Keratinocyte (primary cell): Measurements from ENCODE around the gene MTMR1. TPM values are rescaled to one million over a fixed set of nuclear protein-coding genes. Genes with fewer than 3 reads are reported as not detected.

Source experiments
- DNase-seq: peaks from one replicate; pipeline ENCODE4 v3.0.0-alpha.2; 2011; ENCODE audit warnings: low read depth, missing footprints, low spot score
- FAIRE-seq: peaks from 2 replicates; lab custom pipeline; 2011; peaks lifted over from hg19 to GRCh38; lab: Jason Lieb, UNC
- H2AFZ ChIP-seq: 2 replicates; pipeline ENCODE4 v1.6.0; 2012; ENCODE audit warnings: low read length, control low read depth, inconsistent platforms; ENCODE audit not compliant: control insufficient read depth
- H3K27ac ChIP-seq: 2 replicates; pipeline ENCODE4 v1.5.1; 2011; ENCODE audit warnings: low read length; ENCODE audit not compliant: control insufficient read depth, insufficient read depth
- H3K27me3 ChIP-seq: 3 replicates; pipeline ENCODE4 v1.6.0; 2011; ENCODE audit warnings: low read length; ENCODE audit not compliant: control insufficient read depth, insufficient read depth; ENCODE audit errors: extremely low read depth
- H3K36me3 ChIP-seq, 2 experiments: 2 replicates in 1 of 2; 3 replicates in 1 of 2; pipeline ENCODE4 v1.5.1; 2011; ENCODE audit warnings: low read length in 2 of 2, mild to moderate bottlenecking in 1 of 2; ENCODE audit not compliant: control insufficient read depth in 2 of 2, insufficient read depth in 2 of 2; ENCODE audit errors: extremely low read depth in 1 of 2
- H3K4me1 ChIP-seq: 3 replicates; pipeline ENCODE4 v1.5.1; 2011; ENCODE audit warnings: low read length; ENCODE audit not compliant: control insufficient read depth, insufficient read depth; ENCODE audit errors: extremely low read depth
- H3K4me2 ChIP-seq: 3 replicates; pipeline ENCODE4 v1.6.0; 2011; ENCODE audit warnings: low read depth, low read length; ENCODE audit not compliant: control insufficient read depth, insufficient read depth; ENCODE audit errors: extremely low read depth
- H3K4me3 ChIP-seq, 3 experiments: fragments of 200-600 bp in 1 of 3; sonication (generic) in 1 of 3; 2 replicates in 2 of 3; 3 replicates in 1 of 3; pipeline ENCODE4 v1.5.1; 2011 to 2016; ENCODE audit warnings: low read length in 3 of 3, mild to moderate bottlenecking in 3 of 3, control low read depth in 2 of 3, inconsistent platforms in 1 of 3, low read depth in 1 of 3, mixed read lengths in 1 of 3, mixed run types in 1 of 3, moderate library complexity in 1 of 3; ENCODE audit not compliant: control insufficient read depth in 2 of 3, insufficient read depth in 2 of 3; ENCODE audit errors: extremely low read depth in 1 of 3
- H3K79me2 ChIP-seq: 2 replicates; pipeline ENCODE4 v1.6.0; 2012; ENCODE audit warnings: low read length; ENCODE audit not compliant: control insufficient read depth, insufficient read depth
- H3K9ac ChIP-seq: 3 replicates; pipeline ENCODE4 v1.6.0; 2011; ENCODE audit warnings: low read length; ENCODE audit not compliant: control insufficient read depth, insufficient read depth; ENCODE audit errors: extremely low read depth
- H3K9me1 ChIP-seq: 3 replicates; pipeline ENCODE4 v1.6.0; 2011; ENCODE audit warnings: low read length; ENCODE audit not compliant: control insufficient read depth, insufficient read depth; ENCODE audit errors: extremely low read depth
- H3K9me3 ChIP-seq: 2 replicates; pipeline ENCODE4 v1.5.1; 2012; ENCODE audit warnings: low read depth, low read length; ENCODE audit not compliant: control insufficient read depth
- H4K20me1 ChIP-seq: 3 replicates; pipeline ENCODE4 v1.6.0; 2011; ENCODE audit warnings: low read length; ENCODE audit not compliant: control insufficient read depth, insufficient read depth; ENCODE audit errors: extremely low read depth
- CTCF ChIP-seq, 3 experiments: IDR thresholded peaks in 1 of 3; conservative IDR thresholded peaks in 1 of 3; optimal IDR thresholded peaks in 1 of 3; 2 replicates in 2 of 3; 3 replicates in 1 of 3; pipeline versions ENCODE3 to v1.5.1; 2011; ENCODE audit warnings: low read length in 3 of 3, mild to moderate bottlenecking in 3 of 3, moderate library complexity in 2 of 3, control low read depth in 1 of 3, inconsistent platforms in 1 of 3; ENCODE audit not compliant: insufficient read depth in 2 of 3; ENCODE audit errors: extremely low read depth in 1 of 3
- EZH2 ChIP-seq: IDR thresholded peaks from one replicate; pipeline ENCODE4 v1.6.1; 2012; ENCODE audit warnings: inconsistent platforms, mild to moderate bottlenecking, low read length, moderate library complexity
- dilution Hi-C: fragments of 300-500 bp; cut with MboI; formaldehyde crosslinking; loops from one replicate; pipeline ENCODE4 v1.7.0; 2020; ENCODE audit warnings: low sequenced_read_pairs; ENCODE audit not compliant: extremely low pct_ligation_motif_present
- polyA plus RNA-seq, 5 experiments: library from polyadenylated mRNA; depleted of rRNA in 3 of 5; stranded (reverse) in 3 of 5; stranded (forward) in 1 of 5; unstranded in 1 of 5; fragments of >200 nt; gene quantifications; 1 replicate in 1 of 5; 2 replicates in 3 of 5; 3 replicates in 1 of 5; pipeline versions ENCODE4 v1.2.1 to v1.2.3, GENCODE V29; 2011 to 2012; ENCODE audit warnings: missing spikeins in 2 of 5, low read depth in 1 of 5, low replicate concordance in 1 of 5

Gene MTMR1
- polyA plus RNA-seq, 1 donor (not counting 4 experiments of a cell fraction or from before 2014, with no cell fraction given): 45.6 TPM

DNA sequence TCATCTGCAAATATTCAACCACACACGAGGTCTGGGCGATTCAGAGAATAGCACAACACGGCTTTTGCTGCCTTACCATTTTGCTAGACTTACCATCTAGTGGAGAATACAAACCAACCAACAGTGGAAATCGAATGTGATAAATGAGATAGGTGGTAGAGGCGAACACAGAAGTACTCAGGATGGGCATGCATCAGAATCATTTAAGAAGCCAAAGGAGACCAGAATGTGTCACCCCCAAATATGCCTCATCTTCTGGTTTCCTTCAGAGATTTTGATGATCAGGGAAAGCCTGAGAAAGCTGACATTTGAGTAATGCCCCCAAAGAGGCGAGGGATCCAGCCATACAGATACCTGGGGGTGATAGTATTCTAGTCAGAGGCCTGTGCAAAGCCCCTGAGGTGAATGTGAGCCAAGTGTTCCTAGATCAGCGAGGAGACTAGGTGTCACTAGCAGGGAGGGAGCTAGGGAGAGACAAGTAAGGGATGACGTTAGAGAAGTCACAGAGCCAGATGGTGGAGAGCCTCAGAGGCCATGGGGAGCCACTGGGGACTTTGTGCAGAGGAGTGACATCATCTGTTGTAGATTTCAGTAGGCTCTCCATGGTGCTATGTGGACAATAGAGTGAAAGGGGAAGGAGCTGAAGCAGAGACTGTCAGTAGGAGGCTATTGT lies 1.7 kb downstream of the MTMR1 start:
- H3K79me2 ChIP-seq: peaks cover 37% of the 10 kb centered on the region
- peak overlapping the region; percentile 80 for H3K9ac ChIP-seq
- DNase-seq: no peak
- no peaks in the 10 kb centered on the region for H4K20me1 ChIP-seq
- H2AFZ ChIP-seq: no peak overlapping the region
- peak overlapping the region; percentile 98 for H3K27ac ChIP-seq
- H3K4me1 ChIP-seq: peaks cover 27% of the 10 kb centered on the region
- dilution Hi-C loops: no loop called here
- H3K9me3 ChIP-seq: peaks cover 5% of the 10 kb centered on the region
- no peaks in the 10 kb centered on the region for H3K27me3 ChIP-seq
- peak overlapping the region; percentile 93 for H3K4me2 ChIP-seq
- no peak for TF ChIP-seq CTCF (optimal IDR thresholded peaks at IDR 0.05 in 1 of 3, IDR thresholded peaks at IDR 0.05 in 1 of 3, conservative IDR thresholded peaks at IDR 0.05 in 1 of 3; ENCODE audit: extremely low read depth in 1 of 3, insufficient read depth in 2 of 3, low read length in 3 of 3)
- TF ChIP-seq EZH2: no peak
- peak overlapping the region in 2 of 3 experiments; percentile 36 to 59 for H3K4me3 ChIP-seq
- no peak for FAIRE-seq
- no peaks in the 10 kb centered on the region for H3K9me1 ChIP-seq
- peaks cover 0 to 4% of the 10 kb centered on the region in 2 experiments for H3K36me3 ChIP-seq

DNA sequence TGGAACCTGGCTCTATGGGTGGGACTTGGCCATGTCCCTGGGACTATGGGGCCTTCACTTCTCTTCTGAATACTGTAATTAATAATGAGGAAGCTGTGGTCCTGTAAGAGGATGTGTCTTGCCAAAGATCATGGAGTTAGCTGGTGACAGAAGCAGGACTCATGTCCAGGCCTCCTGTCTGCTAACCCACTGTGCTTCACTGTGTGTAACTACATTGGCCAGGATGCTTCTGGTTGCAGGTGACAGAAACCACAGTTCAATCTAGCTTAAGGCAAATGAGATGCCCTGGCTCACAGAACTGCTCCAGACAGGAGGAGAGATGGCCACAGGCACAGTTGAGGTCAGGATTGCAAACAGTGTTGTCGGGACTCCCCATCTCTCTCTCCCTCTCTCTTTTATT lies 3.1 kb downstream of the MTMR1 start:
- dilution Hi-C loops: no loop called here
- Histone ChIP-seq H3K27ac (no peak overlapping the region), H3K36me3 (peaks cover 0 to 4% of the 10 kb centered on the region in 2 experiments), H3K79me2 (peaks cover 43% of the 10 kb centered on the region), H3K4me3 (no peak overlapping the region), H3K4me1 (peaks cover 25% of the 10 kb centered on the region), H2AFZ (no peak overlapping the region), H3K9me1 (no peaks in the 10 kb centered on the region), H3K9me3 (no peaks in the 10 kb centered on the region), H3K9ac (no peak overlapping the region), H3K27me3 (no peaks in the 10 kb centered on the region), H4K20me1 (no peaks in the 10 kb centered on the region), H3K4me2 (peak overlapping the region; percentile 19)
- no peak for TF ChIP-seq CTCF (optimal IDR thresholded peaks at IDR 0.05 in 1 of 3, IDR thresholded peaks at IDR 0.05 in 1 of 3, conservative IDR thresholded peaks at IDR 0.05 in 1 of 3; ENCODE audit: extremely low read depth in 1 of 3, insufficient read depth in 2 of 3, low read length in 3 of 3)
- DNase-seq (no peak), FAIRE-seq (no peak)
